ENCODE measurements around the gene NRXN2.

Gene NRXN2

DNA sequence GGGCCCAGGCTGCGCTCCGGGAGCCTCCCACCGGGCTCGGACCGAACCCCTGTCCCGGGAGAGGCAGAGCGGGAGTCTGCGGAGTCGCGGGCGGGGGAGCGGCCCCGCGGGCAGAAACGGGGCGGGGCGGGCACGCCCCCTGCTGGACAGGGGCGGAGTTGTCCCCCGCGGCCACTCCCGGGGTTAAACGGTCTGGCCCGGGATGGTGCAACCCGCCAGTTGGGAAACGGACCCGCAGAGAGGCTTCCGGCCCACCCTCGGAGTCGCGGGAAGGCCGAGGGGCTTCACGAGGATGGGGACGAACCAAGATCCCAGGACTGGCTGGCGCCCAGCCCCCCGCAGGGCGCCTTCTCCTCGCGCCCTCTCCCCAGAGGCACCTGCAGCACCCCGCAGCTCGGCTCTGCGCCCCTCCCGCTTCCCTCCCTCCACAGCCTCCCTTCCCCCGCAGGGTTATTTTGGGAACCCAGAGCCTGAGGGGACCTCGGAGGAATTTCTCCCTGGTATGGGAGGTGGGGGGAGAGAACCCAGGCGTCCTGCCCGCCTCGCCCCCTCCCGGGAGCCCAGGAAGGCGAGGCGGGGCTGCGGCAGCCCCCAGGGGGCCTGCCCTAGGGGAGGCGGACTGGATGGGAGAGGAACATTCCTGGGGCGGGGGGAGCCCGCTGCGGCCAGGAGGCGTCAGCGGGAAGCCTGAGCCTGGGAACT is 20.0 kb upstream of the NRXN2 start:
- no peak for DNase-seq

DNA sequence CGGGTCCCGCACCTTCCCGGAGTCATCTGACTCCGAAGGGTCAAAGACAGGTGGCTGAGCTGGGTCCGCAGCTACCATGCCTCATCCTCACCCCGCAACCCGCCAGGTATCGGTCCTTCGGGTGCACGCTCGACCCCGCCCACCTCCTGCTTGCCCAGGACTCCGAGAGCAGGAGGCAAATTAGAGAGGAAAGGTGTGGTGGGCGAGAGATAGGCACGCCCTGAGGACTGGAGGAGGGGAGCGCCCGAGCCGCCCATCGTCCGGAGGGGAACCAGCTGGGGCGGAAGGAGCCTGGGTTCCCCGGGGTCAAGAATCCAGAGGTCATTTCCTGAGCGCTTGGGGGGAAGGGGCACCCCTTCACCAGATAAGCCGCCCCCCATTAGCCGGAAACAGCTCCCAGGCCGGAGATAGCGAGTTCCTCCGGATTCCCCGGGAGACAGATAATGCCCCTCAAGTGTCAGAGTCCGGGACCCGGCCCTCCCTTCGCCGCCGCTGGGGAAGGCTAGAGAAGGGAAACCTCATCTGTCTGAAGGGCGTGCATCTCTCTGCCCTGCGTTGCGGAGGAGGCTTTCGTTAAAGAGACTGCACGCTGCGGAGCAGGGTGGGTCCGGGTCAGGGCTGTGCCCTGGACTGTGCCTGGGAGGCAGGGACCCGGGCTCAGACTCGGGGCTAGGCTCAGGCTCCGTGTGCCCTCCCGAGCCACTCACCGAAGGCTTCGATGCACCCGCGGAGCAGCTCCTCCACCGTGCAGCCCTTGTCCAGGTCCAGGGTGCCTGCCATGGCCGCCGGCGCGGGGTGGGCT is 19.3 kb upstream of the NRXN2 start:
- DNase-seq = no peak

DNA sequence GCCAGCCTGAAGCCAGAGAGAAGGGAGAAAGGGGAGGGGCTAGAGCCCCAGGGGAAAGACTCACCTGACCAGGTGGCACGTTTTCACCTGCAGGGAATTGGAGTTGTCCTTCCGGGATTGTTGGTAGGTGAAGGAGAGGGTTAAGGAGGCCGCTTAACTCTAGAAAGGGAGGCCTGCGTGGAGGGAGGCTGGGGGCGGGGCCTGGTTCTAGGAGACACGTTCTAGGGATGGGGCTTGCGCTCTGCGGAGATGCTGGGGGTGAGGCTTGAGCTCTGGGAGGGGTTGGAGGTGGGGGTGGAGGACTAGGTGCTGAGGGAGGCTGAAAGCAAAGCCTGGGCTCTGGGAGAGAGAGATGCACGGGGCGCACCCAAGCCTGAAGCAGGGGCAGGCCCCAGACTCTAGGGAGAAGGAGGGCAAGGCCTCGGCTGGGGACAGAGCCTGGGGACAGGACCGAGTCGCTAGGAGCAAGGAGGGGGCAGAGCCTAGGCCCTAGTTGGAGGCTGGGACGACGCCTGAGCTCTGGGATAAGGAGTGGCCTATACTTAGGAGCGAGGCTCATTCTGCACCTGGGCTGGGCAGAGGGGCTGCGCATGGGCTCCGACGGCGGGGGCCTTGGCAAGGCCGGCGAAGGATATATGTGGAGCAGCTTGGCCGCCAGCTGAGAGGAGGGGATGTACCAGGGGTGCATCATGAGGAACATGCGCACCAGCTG is 18.5 kb upstream of the NRXN2 start:
- DNase-seq = no peak

DNA sequence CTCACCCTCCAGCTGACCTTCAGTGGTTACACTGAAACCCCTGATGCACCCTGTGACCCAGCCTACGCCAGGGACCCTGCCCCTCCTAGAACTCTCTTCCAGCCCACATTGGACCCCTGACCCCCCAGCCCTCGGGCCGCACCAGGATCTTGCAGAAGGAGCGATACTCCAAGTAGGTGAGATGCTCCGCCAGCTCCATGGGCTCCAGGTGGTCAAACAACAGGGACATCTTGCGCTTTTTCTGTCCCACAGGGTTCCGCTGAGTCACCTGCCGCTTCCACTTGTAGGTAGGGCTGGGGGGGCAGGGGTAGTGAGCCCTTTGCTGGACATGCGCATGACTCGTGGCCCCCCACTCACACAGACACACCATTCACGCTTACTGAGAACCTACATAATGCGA is 16.9 kb upstream of the NRXN2 start:
- no peak for DNase-seq

DNA sequence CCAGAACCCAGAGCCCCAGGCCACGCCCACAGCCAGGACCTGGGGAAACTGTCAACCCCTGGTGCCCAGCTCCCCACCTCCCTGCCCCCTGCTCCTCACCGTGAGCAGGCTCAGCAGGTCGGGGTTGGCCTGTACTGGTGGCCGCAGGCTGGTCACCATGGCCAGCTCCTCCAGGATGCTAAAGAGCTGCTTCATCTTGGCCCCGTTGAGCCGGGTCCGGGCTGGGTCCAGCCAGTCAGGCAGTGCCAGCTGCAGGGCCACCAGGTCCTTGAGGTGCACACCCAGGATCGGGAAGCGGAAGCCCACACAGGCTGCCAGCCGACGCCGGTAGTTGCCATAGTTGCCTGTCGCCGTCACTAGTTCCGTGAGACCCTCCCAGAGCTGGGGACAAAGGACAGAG is 13.7 kb upstream of the NRXN2 start:
- no peak for DNase-seq

DNA sequence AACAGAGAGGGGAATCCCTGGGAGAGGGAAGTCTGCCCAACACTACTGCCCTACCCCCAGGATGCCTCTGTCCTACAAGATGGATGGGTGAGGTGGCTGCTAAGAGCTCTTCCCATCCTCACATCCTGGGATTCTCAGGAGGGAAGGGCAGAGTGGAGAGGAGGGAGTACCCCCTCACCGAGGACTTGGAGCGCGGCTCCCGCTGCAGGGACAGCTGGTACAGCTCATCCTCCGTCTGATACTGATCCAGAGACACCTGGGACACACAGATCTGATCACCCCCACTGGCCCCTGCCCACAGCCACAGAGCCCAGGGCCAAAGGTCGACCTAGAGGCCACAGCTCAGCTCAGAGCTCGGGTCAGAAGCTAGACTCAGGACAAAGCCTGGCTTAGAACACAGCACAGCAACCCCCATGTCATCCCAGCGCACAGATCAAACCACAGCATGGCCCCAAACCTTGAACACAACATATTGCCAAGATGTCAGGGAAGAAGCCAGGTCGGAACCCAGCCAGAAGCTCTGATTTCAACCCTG is 12.8 kb upstream of the NRXN2 start:
- DNase-seq = no peak

DNA sequence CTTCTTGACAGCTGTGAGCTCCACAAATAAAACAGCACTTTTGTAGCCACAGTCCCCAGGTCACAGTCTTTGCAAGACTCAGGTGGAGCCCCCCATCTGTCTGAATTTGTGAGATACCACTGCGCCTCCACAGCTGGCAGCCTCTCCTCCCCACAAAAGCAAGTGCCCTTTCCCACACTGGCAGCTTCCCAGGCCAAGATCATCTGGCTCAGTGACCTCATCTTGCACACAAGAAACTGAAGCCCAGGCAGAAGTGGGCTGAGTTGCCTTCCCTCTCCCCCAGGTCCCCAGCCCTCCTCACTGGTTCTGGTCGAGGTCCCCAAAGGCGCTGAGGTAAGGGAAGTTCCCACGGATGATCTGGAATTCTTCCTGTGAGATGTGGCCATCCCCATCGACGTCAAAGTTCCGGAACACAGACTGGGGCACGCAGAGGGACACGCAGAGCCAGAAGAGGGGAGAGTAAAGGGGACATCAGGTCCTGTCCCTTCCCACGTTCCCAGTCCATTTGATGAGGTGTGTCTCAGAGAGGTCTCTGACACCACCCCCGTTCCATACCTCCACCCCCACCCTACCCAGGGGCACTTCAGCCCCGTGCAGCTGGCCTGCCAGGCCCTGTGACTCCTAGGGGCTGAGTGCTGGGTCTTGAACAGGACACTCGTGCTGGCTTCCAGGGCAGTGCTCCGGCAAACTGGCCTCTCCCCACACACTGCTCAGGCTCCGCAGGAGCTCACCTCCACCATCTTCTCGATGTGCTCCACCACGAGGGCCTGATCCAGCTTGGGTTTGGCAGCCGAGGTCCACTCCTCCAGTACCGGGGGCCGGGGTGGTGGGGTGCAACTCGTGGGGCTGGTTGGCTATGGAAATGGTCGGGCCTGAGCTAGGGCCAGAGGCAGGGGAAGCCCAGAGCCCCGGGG is 12.1 kb upstream of the NRXN2 start:
- DNase-seq = no peak

DNA sequence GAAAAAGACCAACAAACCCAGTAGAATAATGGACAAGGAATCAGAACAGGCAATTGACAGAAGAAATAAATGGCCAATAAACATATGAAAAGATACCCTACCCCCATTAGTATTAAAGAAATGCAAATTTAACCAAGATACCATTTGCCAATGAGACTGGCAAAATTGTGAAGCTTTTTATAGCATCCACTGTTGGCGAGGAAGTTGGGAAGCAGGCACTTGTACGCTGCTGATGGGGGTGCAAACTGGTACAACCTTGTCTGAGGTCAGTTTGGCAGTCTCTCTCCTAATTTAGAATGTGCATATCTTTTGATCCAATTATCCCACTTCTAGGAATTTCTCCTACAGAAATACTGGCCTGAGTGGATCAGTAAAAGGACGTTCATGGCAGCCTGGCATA is 8.6 kb upstream of the NRXN2 start:
- DNase-seq = no peak

DNA sequence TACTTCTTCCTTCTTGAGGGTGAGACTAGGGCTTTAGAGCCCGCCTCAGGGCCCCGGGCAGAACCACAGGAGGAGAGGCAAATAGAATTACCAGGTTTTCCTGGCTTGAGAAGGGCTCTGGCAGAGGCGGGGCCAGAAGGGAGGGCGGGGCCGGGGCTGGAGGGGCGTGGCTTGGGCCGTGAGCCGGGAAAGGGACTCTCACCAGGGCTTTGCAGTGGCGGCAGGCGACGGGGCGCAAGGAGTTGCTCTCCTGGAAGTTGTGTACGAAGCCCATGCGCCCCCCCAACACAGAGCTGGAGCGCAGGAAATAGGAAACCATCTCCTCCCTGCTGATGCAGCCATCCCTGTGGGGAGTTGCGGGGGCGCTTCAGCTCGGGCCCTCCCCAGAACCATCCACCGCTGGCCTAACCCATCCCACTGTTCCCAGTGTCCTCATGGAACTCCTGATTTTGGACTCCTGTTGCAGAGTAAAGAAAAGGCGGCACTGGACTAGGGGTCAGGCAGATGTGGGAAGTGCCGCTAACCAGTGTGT is 6.9 kb upstream of the NRXN2 start:
- peak in 1 of 2 experiments; percentile 7 for DNase-seq

DNA sequence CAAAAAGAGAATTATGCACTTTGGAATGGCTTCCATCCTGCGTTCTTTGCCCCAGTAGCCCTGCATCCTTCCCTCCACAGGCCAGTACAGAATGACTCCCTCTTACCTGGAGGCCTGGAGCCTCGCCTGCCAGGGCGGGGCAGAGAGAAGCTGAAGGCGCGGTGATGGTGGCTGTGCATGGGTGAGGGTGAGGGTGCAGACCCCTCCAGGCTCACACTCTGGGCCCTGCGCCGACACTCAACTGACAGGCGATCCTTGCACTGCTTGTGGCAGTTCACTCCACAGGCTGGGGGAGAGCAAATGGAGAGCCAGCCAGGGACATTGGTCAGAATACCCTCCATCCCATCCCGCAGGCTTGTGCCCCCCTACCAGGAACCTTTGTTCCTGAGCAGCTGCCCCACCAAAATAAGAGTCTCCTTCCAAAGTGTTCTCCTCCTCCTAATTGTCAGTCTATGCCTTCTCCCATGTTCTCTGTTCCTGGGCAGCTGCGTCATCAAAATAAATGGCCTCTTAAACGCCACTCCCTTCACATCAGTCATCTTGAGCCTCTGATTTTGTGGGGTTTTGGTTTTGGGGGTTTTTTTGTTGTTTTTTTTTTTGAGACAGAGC is 5.9 kb upstream of the NRXN2 start:
- no peak for DNase-seq

DNA sequence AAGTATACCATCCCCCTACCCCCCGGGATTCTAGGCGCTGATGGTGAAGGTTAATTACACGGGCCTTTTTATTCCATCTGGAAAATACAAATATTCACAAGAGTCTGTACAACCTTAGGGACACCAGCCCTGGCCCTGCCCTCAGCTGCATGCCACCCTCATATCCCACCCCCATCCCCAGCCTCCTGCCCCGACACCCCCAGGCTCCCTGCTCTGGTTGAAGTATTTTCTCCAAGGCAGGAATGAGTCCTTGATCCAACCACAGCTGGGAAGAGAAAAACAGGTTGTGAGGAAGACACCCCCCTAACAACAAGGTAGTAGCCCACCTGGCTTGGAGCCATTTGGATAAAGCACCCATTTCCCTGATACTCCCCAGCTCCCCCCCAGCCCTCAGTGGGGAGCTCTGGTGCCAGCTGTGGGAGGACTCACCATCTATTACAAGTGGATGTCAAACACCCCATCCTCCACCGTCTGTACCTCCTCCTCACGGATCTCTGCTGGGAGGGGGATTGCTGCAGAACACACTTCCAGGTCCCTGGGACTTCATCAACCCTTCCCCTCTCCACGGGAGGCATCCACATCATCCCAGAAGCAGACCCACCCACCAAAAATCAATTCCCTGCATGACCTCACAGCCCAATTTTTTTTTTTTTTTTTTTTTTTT is 4.0 kb upstream of the NRXN2 start:
- no peak for DNase-seq

DNA sequence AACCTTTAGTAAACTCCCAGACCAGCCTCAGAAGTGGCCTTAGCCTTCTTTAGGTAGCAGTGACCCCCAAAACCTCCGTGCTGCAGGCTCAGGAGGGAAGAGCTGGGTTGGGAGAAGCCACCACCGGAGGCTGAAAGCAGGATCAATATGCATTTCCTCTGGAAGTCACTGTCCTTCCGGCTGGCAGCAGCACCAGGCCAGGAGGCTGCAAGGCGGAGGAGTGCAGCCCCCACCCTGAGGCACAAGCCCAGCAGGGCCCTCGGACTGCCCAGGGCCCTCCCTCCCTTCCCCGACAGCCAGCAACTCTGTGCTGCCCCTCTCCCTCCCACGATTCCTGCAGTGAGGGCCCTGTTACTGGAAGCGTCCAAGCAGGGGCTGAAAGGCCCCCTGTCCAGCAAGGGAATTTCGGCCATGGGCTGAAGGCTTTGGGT is 3.2 kb upstream of the NRXN2 start:
- DNase-seq = no peak

DNA sequence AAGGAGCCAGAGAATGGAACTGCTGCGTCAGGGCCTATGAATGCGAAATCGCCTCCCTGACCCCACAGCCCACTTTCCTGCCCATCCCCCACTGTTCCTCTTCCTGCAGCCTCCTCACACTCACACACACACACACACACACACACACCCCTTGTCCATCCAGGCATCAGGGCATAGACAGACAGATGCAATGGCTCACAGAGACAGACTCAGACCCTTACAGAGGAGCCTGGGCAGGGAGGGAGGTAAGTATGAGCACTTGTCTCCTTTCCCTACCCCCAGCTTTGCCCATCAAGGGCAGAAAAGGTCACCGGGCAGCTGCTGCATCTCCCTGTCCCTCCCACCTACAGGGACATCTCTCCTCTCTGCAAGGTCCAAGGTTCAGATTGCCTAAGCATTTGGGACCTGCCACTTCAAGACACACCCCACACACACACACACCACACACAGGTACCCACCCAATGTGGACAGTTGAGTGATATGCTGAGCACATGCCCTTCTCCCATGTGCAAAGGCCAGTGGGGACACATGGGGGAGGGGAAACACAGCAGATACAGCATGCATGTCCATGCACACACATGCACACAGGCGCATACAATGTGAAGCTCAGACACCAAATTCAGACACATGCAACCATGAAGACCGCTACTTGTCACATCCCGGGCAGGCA is 2.0 kb upstream of the NRXN2 start:
- DNase-seq = no peak

DNA sequence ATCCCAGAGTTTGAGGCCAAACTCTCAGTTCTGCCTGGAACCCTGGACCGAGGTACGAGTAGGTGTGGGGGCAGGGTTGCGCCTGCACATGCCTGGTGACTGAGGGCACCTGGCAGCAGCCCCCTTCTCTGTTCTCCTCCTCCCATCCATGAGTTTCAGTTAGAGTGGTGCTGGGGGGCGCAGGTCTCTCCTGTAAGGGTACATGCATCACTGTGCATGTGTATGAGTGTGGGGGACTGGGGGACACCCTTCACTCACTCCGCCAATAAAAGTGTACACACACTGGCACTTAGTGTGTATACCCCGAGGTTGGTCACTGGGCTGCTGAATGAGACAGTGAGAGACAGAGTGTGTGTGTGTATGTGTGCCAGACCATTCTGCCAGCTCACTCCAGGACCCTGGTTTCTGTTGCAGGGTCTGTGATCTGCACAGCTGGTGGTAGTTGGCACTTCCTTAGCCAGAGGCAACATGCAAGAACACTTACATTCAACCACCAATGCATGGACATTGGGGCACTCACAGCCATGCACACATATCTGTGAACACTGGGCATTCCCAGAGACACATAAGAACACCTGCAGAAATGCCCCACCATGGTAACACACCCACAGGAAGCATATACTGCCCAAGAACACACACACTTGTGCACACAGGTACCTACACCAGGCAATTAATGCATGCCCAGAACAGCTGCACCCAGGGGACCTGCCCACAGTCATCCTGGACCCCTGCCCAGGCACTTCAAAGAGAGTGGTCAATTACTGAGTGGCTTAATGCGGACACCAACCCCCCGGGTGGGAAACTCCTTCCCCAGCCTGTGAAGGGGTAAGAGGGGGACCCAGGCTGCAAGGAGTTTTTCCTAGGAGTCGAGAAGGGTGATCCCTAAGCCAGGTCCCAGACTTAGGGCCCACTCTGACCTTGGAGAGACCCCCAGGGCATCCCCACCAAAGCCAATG is 1.2 kb upstream of the NRXN2 start:
- DNase-seq = no peak

DNA sequence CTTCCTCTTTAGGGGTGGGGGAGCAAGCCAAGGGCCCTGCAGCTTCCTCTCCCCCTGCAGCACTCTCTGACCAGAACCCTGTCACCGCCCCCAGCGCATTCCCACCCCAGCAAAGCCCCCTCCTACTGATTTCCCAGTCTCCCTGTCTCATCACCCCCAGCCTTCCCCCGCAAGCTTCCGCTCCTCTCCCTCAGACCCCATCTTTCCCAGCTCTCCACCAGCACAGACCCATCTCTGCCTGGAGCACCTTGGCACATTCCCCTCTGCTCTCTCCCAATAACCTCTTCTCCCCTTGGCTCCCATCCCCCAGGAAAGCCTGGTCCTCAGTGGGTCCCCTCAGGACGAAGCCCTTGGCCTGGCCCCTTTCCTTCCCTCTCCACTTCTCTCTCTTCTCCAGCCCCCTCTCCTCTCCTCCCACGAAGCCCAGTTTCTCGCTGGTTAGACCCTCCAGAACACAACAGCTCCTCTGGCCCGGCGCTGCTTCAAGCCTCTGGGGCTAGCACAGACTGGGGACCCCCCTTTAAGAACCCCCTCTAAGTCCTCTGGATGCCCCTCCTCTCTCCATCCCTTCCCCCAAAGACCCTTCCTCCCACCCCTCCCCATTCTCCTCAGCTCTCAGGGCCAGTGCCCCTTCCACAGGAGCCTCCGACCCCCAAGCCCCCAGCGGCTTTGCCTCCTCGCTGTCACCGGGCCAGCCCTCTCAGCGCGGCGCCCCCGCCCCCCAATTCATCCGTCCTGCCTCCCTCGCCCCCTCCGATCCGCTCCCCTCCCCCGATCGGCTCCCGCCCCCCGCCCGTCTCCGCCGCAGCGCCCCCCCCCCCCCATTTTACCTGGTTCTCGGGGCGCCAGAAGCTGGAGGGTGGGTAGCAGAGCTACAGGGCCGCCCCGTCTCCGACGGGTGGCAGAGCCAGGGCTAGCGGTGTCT is 594 bp downstream of the NRXN2 start:
- no peak for DNase-seq

DNA sequence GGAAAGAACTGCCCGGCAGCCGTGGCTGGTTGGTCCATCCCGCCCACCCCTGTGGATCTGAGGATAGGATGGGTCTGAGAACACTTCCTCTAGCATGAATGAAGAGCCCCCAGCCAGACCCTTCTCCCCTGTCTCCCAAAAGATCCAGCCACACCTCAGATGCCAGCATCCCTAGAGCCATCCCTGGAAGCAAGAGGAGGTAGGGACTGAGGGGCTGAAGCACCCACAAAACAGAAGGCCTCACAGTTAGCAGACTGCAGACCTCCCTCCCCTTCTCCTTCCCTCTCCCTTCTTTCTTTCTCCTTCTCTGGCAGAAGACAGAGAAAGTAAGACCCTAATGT is 1.7 kb downstream of the NRXN2 start:
- no peak for DNase-seq

DNA sequence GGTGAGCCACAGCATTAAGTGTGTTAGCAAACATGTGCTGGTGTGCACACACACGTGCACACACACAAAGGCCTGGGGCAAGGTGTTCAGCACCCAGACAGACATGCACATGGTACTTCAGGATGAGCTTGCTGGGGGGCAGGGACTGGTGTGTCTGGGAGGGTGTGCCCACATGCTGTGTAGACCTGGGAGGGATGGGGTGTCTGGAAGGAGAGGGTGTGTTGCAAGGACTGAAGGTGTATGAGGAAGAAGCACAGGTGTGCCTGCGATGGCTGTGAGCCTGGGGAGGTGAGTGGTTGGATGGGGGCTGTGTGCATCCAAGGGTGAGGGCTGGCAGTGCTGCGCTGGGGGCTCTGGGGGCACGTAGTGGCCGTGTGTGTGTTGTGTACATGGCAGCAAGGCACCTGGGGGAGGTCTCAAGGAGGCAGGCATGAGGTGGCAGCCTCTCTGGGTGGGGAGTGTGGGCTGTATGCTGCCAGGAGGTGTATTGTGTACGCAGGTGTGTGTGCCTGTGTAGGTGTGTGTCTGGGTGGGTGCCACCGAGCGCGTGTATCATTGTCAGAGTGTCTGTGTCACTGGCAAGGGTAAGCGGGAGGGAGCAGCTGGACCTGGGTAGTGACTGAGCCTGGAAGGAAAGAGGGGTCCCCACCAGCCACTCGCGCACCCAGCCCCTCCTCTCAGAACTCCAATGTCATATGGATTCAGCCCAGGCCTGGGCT is 2.2 kb downstream of the NRXN2 start:
- DNase-seq = no peak

DNA sequence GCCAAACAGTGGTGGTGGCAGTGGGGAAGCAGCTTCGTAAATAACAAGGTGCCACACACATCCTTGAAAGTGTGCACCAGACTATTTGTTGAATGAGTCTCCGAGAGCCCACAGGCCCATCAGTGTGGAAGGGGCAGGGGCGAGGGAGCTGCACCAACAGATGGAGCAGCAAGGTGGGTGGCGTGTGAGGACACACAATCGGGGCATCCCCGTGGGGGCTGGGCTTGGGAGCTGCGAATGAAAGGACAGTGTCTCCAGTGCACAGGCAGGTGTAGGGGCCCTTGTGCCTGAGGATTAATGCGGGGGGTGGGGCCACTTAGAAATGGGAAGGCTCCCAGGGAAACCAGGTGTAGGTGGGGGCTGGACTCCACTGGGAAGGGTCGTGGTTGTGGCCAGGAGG is 2.8 kb downstream of the NRXN2 start:
- no peak for DNase-seq

Measured in NCI-H187 (cell line).